Fibroblast of peridontal ligament (primary cell): ENCODE results near the gene RAI1.

Experiments
- DNase-seq: peaks from one replicate; pipeline ENCODE4 v3.0.0-alpha.2; 2010; ENCODE audit errors: extremely low read depth

The RAI1 gene

DNA sequence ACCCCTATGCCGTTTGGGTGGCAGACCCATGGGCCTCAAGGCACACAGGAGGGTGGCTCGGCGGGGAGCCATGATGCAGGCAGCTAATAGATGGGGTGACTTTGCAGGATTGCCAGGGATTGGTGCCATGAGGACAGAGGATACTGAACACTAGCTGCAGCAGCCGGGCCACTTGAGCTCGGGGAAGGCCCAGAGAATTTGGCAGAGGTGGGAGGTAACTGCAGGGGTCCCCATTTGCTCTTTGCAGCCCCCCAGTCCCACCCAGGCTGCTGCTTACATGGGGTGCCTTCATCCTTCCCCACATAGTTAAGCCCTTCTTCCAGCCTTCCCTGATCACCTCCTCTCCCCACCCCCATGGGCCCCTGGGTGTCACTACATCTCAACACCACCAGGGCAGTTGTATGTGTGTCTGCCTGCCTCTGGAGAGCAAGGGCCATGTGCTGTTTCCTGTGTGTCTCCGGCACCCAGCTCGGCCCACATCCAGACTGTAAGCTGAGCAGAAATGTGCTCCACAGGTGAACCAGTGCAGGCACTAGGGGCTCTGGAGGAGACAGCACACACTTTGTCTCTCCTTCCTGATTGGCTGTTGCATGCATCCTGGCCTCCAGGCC is 103.5 kb downstream of the RAI1 start:
- DNase-seq: no peak

DNA sequence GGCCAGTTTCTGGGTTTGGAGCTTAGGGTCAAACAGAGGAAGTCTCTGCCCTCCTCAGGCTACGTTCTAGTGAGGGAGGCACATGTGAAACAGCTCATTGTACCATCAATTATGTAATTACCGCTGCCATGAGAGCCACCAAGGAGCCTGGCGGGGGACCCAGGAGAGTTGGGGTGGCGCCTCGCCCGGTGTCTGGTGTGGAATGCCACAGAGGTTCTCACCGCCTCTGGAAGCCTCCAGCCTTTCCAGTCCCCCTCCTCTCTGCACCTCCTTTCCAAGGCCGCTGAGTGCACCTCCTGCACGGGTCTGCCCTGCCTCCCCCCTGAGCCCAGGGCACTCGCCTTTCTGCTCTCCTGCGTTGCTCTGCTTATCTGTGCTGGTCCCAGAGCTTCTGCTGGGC is 104.1 kb downstream of the RAI1 start:
- no peak for DNase-seq

DNA sequence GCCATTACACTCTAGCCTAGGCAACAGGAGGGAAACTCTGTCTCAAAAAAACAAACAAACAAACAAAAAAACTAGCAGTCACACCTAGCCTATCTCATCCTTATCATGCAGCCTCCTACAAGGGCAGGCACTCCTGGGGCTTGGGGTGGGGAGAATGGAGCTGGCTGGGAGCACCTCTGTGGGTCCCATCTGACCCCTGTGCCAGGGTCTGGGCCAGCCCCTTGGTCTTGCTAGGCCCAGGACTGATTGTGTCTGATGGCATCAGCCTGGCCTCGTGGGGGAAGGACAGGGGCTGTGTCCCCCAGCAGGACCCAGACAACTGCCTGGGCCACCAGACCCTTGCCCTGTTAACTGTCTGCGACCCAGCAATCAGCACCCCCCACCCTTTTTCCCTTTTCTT is 105.7 kb downstream of the RAI1 start:
- DNase-seq: no peak

DNA sequence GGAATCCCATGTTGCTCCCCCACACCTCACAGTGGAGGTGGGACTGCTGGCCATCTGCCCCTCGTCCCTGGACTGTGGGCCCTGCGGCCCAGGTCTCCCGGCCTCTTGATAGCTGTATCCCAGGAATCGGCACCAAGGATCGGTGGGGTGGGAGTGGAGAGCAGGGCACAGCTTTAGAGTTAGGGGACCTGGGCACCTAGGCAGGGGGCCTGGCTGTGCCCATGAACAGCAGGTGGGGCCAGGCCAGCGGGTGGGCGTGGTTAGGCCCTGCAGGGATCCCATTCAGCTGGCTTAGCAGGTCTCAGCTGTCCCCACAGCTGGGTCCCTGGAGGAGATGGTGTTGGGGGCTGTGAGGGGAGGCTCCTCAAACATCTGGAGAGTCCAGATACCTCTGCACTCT is 106.3 kb downstream of the RAI1 start:
- no peak for DNase-seq

DNA sequence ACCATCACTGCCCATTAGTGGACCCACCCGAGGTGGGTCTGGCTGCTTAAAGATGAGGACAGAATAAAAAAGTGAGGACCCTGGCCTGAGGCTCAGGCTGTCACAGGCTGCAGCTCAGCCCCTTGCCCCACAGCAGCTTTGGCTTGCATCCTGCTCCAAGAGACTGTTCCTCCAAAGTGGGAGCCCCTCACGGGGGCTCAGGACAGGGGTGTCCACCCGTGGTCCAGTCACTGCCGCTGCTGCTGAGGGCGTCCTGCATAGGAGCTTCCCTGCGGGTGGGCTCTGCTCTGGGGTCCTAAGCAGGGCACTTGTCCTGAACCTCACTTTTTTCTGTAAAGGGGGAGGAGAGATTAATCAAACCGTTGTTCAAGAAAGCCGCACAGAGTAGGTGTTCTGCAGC is 107.7 kb downstream of the RAI1 start:
- no peak for DNase-seq

DNA sequence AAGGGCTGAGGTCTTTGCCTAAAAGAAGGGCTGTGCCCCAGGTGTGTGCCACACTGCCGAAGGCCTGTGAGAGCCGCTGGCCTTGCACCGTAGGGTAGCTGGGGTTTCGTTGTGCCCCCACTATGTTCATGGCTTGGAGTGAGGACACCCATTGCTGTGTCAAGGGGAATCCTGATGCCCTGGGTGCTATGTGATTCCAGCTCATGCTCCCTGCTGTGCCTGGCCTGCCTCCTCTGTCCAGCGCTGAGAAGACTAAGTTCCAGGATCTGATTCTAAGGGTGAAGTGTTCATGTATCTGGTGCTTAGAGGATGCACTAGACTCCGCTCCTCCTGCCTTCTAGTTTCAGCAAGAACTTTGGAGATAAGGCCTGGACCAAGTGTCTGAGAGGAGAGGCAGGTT is 108.2 kb downstream of the RAI1 start:
- DNase-seq: no peak

DNA sequence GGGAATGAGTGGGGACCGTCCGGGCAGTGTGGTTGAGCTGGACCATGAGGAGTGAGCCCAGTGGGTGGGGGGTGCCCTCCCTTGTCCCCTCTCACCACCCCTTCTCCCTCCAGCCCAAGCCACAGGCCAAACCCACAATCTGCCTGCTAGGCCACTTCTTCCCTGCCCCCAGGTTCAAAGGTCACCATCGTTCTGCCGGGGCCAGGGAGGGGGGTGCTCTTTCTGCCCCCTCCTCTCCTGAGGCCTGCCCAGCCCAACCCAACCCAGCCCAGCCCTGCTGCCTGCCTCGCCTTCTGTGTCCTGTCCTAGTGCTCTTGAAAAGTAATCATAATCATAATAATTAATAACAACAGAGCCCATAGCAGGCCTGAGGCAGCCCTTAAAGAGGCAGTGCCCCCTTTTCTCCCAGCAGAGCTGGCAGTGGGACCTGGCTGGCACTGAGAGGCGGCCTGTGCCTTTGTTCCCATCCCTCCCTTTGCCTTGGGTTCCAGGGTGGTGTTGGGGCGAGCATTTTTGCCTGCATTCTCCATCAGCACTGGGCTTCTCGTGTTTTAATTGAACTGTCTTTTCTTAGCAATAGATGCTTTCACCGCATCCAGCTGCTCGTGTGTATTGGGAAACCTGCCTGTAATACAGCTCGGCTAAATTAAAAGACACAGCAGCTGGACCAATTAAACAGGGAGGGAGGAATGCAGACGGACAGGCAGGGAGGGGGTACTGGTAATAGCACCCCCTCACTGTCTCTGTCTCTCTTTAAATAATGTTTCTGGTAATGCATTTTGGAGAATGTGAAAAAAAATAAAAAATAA is 108.8 kb downstream of the RAI1 start:
- DNase-seq: no peak

DNA sequence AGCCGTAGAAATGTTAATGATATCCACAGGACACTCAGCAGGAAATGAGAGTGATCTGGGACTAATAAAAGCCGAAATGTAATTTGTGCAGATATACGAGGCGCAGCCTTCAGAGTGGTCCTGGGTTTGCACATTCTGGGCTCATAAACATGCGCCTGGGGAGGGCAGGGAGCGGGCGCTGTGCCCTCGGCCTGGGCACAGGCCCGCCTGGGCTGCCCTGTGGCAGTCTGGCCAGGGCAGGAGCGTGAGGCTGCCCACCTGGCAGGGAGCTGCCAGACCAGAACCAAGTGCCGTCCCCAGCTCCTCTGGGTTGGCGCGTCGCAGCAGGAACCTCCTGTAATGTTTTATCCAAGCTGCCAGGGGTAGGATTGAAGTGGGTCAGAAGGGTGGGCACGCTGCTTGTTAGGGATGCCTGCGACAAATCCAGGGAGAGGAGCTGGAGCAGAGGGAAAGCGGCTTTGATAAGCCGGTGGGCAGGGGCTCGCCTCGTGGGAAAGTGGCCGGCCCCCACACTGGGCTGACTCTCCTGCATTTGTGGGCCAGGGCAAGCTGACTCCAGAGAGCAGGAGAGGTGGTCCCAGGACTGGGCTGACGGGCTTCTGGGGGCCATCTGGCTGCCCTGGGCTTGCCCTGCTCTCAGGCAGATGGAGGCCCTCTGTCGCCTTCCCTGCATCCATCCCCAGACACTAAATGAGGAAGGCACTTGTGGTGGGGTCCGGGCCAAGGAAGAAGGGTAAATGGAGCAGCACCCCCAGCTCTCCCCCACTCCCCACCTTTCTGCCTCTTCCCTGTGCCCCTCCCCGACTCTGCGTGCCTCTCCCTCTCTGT is 109.6 kb downstream of the RAI1 start:
- DNase-seq: no peak

DNA sequence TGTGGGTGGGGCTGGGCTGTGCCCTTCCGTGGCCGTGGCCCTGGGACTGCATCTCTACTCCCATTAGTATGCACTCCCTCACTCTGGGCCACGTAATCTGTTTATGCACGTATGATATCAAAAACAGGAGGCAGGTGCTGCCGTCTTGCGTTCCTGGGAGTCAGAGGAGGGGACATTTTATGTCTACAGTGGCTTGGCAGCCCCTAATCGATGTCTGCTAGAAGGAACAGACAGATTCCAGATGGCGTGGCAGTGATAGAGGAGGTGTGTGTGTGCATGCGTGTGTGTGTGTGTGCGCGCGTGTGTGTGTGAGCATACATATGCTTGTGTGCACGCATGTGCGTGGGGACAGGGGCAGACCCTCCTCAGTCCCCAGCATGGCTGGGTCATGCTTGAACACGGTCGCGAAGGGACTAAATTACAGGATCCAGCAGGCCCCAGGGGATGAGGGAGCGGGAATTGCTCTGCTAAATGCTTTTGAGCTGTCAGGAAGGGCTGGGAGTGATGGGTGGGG is 110.8 kb downstream of the RAI1 start:
- DNase-seq: no peak

DNA sequence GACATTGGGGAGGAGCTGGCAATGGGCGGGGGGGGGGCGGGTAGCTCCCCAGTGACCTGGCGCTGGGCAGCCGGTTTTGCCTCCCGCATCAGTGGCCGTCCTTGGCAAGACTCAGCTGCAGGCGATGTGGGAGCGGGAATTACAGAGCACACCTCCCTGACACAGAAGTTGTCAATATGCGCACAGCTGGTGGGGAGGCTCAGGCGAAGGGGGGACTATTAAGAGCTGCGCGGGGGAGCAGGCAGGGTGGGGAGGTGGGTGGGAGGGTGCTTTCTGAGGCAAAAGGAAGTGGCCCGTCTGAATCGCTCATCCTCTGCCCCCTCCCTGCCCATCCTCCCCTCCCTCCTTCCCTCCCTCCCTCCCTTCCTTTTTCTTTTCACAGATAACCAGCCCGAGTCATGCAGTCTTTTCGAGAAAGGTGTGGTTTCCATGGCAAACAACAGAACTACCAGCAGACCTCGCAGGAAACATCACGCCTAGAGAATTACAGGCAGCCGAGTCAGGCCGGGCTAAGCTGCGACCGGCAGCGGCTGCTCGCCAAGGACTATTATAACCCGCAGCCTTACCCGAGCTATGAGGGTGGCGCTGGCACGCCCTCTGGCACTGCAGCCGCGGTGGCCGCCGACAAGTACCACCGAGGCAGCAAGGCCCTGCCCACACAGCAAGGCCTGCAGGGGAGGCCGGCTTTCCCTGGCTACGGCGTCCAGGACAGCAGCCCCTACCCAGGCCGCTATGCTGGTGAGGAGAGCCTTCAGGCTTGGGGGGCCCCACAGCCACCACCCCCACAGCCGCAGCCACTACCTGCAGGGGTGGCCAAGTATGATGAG is 111.5 kb downstream of the RAI1 start:
- peak; percentile 40 for DNase-seq

DNA sequence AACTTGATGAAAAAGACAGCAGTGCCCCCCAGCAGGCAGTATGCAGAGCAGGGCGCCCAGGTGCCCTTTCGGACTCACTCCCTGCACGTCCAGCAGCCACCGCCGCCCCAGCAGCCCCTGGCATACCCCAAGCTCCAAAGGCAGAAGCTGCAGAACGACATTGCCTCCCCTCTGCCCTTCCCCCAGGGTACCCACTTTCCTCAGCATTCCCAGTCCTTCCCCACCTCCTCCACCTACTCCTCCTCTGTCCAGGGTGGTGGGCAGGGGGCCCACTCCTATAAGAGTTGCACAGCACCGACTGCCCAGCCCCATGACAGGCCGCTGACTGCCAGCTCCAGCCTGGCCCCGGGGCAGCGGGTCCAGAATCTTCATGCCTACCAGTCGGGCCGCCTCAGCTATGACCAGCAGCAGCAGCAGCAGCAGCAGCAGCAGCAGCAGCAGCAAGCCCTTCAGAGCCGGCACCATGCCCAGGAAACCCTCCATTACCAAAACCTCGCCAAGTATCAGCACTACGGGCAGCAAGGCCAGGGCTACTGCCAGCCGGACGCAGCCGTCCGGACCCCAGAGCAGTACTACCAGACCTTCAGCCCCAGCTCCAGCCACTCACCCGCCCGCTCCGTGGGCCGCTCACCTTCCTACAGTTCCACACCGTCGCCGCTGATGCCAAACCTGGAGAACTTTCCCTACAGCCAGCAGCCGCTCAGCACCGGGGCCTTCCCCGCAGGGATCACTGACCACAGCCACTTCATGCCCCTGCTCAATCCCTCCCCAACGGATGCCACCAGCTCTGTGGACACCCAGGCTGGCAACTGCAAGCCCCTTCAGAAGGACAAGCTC is 112.3 kb downstream of the RAI1 start:
- no peak for DNase-seq

DNA sequence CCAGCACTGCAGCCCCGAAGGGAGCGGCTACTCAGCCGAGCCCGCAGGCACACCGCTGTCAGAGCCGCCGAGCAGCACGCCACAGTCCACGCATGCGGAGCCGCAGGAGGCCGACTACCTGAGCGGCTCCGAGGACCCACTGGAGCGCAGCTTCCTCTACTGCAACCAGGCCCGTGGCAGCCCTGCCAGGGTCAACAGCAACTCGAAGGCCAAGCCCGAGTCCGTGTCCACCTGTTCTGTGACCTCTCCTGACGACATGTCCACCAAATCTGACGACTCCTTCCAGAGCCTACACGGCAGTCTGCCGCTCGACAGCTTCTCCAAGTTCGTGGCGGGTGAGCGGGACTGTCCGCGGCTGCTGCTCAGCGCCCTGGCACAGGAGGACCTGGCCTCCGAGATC is 113.1 kb downstream of the RAI1 start:
- no peak for DNase-seq

DNA sequence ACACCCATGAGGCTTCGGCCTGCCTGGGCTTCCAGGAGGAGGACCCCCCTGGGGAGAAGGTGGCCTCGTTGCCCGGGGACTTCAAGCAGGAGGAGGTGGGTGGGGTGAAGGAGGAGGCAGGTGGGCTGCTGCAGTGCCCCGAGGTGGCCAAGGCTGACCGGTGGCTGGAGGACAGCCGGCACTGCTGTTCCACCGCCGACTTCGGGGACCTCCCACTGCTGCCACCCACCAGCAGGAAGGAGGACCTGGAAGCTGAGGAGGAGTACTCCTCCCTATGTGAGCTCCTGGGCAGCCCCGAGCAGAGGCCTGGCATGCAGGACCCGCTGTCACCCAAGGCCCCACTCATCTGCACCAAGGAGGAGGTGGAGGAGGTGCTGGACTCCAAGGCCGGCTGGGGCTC is 114.0 kb downstream of the RAI1 start:
- DNase-seq: no peak

DNA sequence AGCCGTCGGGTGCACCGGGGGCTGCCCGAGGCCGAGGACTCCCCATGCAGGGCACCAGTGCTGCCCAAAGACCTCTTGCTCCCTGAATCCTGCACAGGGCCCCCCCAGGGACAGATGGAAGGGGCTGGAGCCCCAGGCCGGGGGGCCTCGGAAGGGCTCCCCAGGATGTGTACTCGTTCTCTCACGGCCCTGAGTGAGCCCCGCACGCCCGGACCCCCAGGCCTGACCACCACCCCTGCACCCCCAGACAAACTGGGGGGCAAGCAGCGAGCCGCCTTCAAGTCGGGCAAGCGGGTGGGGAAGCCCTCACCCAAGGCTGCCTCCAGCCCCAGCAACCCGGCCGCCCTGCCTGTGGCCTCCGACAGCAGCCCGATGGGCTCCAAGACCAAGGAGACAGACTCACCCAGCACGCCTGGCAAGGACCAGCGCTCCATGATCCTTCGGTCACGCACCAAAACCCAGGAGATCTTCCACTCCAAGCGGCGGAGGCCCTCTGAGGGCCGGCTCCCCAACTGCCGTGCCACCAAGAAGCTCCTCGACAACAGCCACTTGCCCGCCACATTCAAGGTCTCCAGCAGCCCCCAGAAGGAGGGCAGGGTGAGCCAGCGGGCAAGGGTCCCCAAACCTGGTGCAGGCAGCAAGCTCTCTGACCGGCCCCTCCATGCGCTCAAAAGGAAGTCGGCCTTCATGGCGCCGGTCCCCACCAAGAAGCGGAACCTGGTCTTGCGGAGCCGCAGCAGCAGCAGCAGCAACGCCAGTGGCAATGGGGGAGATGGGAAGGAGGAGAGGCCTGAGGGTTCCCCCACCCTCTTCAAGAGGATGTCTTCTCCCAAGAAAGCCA is 114.9 kb downstream of the RAI1 start:
- no peak for DNase-seq

DNA sequence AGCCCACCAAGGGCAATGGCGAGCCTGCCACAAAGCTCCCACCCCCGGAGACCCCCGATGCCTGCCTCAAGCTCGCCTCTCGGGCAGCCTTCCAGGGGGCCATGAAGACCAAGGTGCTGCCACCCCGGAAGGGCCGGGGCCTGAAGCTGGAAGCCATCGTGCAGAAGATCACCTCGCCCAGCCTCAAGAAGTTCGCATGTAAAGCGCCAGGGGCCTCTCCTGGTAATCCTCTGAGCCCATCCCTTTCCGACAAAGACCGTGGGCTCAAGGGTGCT is 115.5 kb downstream of the RAI1 start:
- DNase-seq: no peak

DNA sequence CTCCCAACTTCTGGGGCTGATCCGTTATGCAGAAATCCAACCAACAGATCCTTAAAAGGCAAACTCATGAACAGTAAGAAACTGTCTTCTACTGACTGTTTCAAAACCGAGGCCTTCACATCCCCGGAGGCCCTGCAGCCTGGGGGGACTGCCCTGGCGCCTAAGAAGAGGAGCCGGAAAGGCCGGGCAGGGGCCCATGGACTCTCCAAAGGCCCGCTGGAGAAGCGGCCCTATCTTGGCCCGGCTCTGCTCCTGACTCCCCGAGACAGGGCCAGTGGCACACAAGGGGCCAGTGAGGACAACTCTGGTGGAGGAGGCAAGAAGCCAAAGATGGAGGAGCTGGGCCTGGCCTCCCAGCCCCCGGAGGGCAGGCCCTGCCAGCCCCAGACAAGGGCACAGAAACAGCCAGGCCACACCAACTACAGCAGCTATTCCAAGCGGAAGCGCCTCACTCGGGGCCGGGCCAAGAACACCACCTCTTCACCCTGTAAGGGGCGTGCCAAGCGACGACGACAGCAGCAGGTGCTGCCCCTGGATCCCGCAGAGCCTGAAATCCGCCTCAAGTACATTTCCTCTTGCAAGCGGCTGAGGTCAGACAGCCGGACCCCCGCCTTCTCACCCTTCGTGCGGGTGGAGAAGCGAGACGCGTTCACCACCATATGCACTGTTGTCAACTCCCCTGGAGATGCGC is 116.0 kb downstream of the RAI1 start:
- DNase-seq: no peak

DNA sequence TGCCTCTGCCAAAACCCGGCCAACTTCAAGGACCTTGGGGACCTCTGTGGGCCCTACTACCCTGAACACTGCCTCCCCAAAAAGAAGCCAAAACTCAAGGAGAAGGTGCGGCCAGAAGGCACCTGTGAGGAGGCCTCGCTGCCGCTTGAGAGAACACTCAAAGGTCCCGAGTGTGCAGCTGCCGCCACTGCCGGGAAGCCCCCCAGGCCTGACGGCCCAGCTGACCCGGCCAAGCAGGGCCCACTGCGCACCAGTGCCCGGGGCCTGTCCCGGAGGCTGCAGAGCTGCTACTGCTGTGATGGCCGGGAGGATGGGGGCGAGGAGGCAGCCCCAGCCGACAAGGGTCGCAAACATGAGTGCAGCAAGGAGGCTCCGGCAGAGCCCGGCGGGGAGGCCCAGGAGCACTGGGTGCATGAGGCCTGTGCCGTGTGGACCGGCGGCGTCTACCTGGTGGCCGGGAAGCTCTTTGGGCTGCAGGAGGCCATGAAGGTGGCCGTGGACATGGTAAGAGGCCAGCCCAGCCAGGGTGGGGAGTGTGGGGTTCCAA is 116.8 kb downstream of the RAI1 start:
- DNase-seq: no peak

DNA sequence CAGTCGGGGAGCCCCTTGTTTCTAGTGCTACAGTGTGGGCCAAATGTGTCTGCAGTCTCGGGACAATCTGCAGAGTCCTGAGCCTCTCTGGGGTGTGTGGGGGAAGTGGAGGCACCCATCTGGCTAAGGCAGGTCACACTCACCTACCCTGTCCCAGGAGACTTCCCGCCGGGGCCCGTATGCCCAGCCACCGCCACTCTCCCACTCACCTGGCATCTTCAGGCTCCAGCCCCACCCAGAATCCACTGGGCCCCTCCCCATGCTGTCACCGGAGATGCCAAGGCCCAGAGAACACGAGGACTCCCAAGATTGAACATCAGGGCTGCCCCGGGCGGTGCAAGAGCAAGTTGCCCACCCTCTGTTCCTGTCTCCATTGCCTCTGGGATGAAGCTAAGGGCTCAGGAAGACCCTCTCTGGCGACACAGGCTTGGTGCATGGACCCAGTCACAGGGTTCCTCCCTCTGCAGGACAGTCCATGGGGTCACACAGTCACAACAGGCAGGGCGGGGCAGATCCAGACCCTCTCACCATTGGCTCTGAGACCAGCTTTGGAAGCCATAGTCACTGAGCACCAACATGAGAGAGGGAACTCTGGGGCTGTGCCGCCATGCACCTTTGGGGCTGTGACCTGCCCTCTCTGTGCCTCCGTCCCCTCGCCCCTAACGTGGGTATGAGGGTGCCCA is 117.5 kb downstream of the RAI1 start:
- DNase-seq: no peak
